Astrocyte (in vitro differentiated cells and primary cell): Measurements from ENCODE around the gene RHBDD2.

ENCODE experiments used
- EZH2 ChIP-seq: IDR thresholded peaks from 2 replicates; pipeline ENCODE4 v1.6.1; 2012; ENCODE audit warnings: mild to moderate bottlenecking, low read length, inconsistent platforms; ENCODE audit not compliant: insufficient read depth
- TF ChIP-seq, protein P1 (sequence below): IDR thresholded peaks from 2 replicates; pipeline ENCODE4 v1.5.1; 2011; ENCODE audit warnings: low read depth, mild to moderate bottlenecking, inconsistent platforms, low read length, moderate library complexity; ENCODE audit not compliant: insufficient read depth

- TF ChIP-seq EZH2: no peak
- TF ChIP-seq, protein P1, sequence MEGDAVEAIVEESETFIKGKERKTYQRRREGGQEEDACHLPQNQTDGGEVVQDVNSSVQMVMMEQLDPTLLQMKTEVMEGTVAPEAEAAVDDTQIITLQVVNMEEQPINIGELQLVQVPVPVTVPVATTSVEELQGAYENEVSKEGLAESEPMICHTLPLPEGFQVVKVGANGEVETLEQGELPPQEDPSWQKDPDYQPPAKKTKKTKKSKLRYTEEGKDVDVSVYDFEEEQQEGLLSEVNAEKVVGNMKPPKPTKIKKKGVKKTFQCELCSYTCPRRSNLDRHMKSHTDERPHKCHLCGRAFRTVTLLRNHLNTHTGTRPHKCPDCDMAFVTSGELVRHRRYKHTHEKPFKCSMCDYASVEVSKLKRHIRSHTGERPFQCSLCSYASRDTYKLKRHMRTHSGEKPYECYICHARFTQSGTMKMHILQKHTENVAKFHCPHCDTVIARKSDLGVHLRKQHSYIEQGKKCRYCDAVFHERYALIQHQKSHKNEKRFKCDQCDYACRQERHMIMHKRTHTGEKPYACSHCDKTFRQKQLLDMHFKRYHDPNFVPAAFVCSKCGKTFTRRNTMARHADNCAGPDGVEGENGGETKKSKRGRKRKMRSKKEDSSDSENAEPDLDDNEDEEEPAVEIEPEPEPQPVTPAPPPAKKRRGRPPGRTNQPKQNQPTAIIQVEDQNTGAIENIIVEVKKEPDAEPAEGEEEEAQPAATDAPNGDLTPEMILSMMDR: no peak
These were observed 47.9 kb upstream of the RHBDD2 start for GRCh38 chr7:75830978-75831377.
